GM12878 (cell line): ENCODE measurements around the gene ANKRD33.

Experiments
- USF2 ChIP-seq: IDR thresholded peaks from 2 replicates; pipeline ENCODE4 v1.6.1; 2011; ENCODE audit warnings: low read depth, low read length, improper control_type of control experiment, borderline replicate concordance
- ZBTB33 ChIP-seq: fragments of 450-650 bp; IDR thresholded peaks from 2 replicates; pipeline ENCODE4 v1.6.1; 2017; ENCODE audit warnings: mild to moderate bottlenecking

DNA sequence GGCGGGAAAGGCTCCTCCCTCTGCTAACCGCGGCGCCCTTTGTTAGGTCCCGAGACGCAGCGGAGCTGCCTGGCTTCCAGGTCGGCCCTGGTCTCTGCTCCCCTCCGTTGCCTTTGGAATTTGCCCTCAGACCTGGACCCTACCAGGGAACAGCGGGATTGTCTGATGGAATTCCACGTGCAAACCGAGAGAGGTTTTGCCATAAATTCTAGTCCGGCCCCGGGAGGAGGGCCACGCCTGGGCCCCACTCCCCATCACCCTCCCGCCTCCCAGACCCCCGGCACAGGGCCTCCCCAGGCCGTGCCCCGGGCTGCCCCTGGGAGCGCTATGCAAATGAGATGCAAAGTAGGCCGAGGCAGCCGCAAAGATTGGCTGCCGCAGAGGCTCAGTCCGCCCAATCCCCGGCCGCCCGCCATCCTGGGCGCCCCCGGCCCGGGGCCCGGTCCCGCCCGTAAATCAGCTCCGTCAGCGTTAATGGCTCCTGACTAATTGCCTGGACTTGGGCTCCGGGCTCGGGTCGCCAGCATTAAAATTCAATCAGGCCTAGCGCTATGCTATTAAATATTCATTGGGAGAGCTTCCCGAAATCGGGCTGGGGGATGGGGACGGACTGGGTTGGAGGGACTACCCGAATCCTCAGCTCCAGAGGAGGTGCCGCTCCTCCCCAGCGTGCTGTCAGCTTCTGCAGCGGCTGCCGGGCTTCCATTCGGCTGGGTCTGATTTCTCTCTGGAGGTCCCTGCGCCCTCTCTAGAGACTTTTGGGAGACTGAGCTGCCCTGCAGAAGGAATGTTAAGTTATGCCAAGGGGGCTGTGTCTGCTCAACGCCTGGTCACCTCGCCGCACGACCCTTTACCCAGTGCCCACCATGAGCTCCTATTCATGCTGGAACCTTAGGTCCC lies 23.7 kb upstream of the ANKRD33 start:
- TF ChIP-seq ZBTB33 (no peak), USF2 (no peak)
